Activated CD4-positive, alpha-beta memory T cell treated with anti-CD3 and anti-CD28 coated beads for 36 hours (primary cell): ENCODE measurements around the gene PTPRQ. TPM values are rescaled to one million over a fixed set of nuclear protein-coding genes. Genes with fewer than 3 reads are reported as not detected.
"Not testable (repeated sequence)": the region's sequence is repeated elsewhere in the genome, so short reads cannot be mapped to it uniquely, and the experiment has no call there.

Experiments
- CTCF ChIA-PET: fragments of 350-600 bp; sonication (Branson Sonifier 250); formaldehyde crosslinking; loops from one replicate; lab custom pipeline; 2021; ENCODE audit warnings: antibody characterized with exemption, inconsistent platforms; lab: Charles Lee
- POLR2A ChIA-PET: fragments of 350-600 bp; sonication (Branson Sonifier 250); formaldehyde crosslinking; loops from one replicate; lab custom pipeline; 2021; ENCODE audit warnings: antibody characterized with exemption; lab: Charles Lee
- DNase-seq: peaks from one replicate; pipeline ENCODE4 v3.0.0-alpha.2; 2020
- H3K27ac Mint-ChIP-seq: one replicate; pipeline ENCODE4 v1.8.0; 2021; ENCODE audit warnings: mixed read lengths
- H3K27me3 Mint-ChIP-seq: one replicate; pipeline ENCODE4 v1.8.0; 2021; ENCODE audit warnings: mixed read lengths
- H3K36me3 Mint-ChIP-seq: one replicate; pipeline ENCODE4 v1.8.0; 2021; ENCODE audit warnings: mixed read lengths
- H3K4me1 Mint-ChIP-seq: one replicate; pipeline ENCODE4 v1.8.0; 2021; ENCODE audit warnings: low read depth, mixed read lengths
- H3K4me3 Mint-ChIP-seq: one replicate; pipeline ENCODE4 v1.8.0; 2021; ENCODE audit warnings: mild to moderate bottlenecking, mixed read lengths
- H3K9me3 Mint-ChIP-seq: one replicate; pipeline ENCODE4 v1.8.0; 2021; ENCODE audit warnings: mixed read lengths
- intact Hi-C: fragments of 100-400 bp; cut with micrococcal nuclease; formaldehyde crosslinking; loops from one replicate; pipeline ENCODE4 v1.15.1; 2023
- total RNA-seq, 2 experiments: library from RNA; stranded (reverse); gene quantifications; one replicate each; pipeline ENCODE4 v1.2.3, GENCODE V29; 2021

PTPRQ gene
- total RNA-seq, 2 experiments from 2014 or later = not detected

GRCh38 chr12:80632835-80633234 is 188.8 kb downstream of the PTPRQ start:
- intact Hi-C loops = no loop called here
- POLR2A ChIA-PET = no interaction called here
- peaks cover 2% of the 10 kb centered on the region for H3K9me3 Mint-ChIP-seq
- no peaks in the 10 kb centered on the region for H3K27me3 Mint-ChIP-seq
- no peaks in the 10 kb centered on the region for H3K36me3 Mint-ChIP-seq
- H3K27ac Mint-ChIP-seq = no peak overlapping the region
- CTCF ChIA-PET = no interaction called here
- H3K4me1 Mint-ChIP-seq = no peaks in the 10 kb centered on the region
- no peak overlapping the region for H3K4me3 Mint-ChIP-seq
- no peak for DNase-seq

- no peaks in the 10 kb centered on the region for H3K4me1 Mint-ChIP-seq
Measured at GRCh38 chr12:80634903-80635302, 190.9 kb downstream of the PTPRQ start.

GRCh38 chr12:80636832-80637231 is 192.8 kb downstream of the PTPRQ start:
- intact Hi-C loops = no loop called here
- Mint-ChIP-seq H3K27me3 (no peaks in the 10 kb centered on the region), H3K27ac (no peak overlapping the region), H3K9me3 (peaks cover 3% of the 10 kb centered on the region), H3K36me3 (no peaks in the 10 kb centered on the region), H3K4me1 (no peaks in the 10 kb centered on the region), H3K4me3 (no peak overlapping the region)
- CTCF ChIA-PET = no interaction called here
- no peak for DNase-seq
- POLR2A ChIA-PET = no interaction called here

More at GRCh38 chr12:80634903-80635302, 190.9 kb downstream of the PTPRQ start:
- Mint-ChIP-seq H3K4me3 (no peak overlapping the region), H3K27ac (no peak overlapping the region), H3K36me3 (no peaks in the 10 kb centered on the region), H3K9me3 (peaks cover 2% of the 10 kb centered on the region), H3K27me3 (no peaks in the 10 kb centered on the region)
- ChIA-PET POLR2A (no interaction called here), CTCF (no interaction called here)
- DNase-seq = no peak
- intact Hi-C loops = no loop called here

- intact Hi-C loops = no loop called here
- H3K27me3 Mint-ChIP-seq = no peaks in the 10 kb centered on the region
- ChIA-PET POLR2A (no interaction called here), CTCF (no interaction called here)
- DNase-seq = no peak
- no peak overlapping the region for H3K27ac Mint-ChIP-seq
- no peak overlapping the region for H3K4me3 Mint-ChIP-seq
- no peaks in the 10 kb centered on the region for H3K4me1 Mint-ChIP-seq
- no peaks in the 10 kb centered on the region for H3K36me3 Mint-ChIP-seq
- H3K9me3 Mint-ChIP-seq = peaks cover 8% of the 10 kb centered on the region
Measured at GRCh38 chr12:80641936-80642335, 197.9 kb downstream of the PTPRQ start.

GRCh38 chr12:80643961-80644360 is 199.9 kb downstream of the PTPRQ start:
- ChIA-PET CTCF (no interaction called here), POLR2A (no interaction called here)
- no peak for DNase-seq
- Mint-ChIP-seq H3K27me3 (no peaks in the 10 kb centered on the region), H3K27ac (no peak overlapping the region), H3K9me3 (peaks cover 6% of the 10 kb centered on the region), H3K4me3 (no peak overlapping the region), H3K36me3 (no peaks in the 10 kb centered on the region), H3K4me1 (no peaks in the 10 kb centered on the region)
- intact Hi-C loops = no loop called here

- intact Hi-C loops = no loop called here
- no peak for DNase-seq
- Mint-ChIP-seq H3K4me1 (no peaks in the 10 kb centered on the region), H3K36me3 (no peaks in the 10 kb centered on the region), H3K4me3 (no peak overlapping the region), H3K27me3 (no peaks in the 10 kb centered on the region), H3K9me3 (peaks cover 2% of the 10 kb centered on the region), H3K27ac (no peak overlapping the region)
- POLR2A ChIA-PET = no interaction called here
- CTCF ChIA-PET = no interaction called here
Measured at GRCh38 chr12:80648881-80649280, 204.8 kb downstream of the PTPRQ start.

GRCh38 chr12:80655751-80656150 is 211.7 kb downstream of the PTPRQ start:
- POLR2A ChIA-PET = no interaction called here
- intact Hi-C loops = no loop called here
- H3K36me3 Mint-ChIP-seq = no peaks in the 10 kb centered on the region
- no peak overlapping the region for H3K27ac Mint-ChIP-seq
- H3K4me3 Mint-ChIP-seq = no peak overlapping the region
- peaks cover 3% of the 10 kb centered on the region for H3K9me3 Mint-ChIP-seq
- no peak for DNase-seq
- H3K27me3 Mint-ChIP-seq = no peaks in the 10 kb centered on the region
- CTCF ChIA-PET = no interaction called here
- no peaks in the 10 kb centered on the region for H3K4me1 Mint-ChIP-seq

- intact Hi-C loops = no loop called here
- DNase-seq = no peak
- no peak overlapping the region for H3K4me3 Mint-ChIP-seq
- CTCF ChIA-PET = no interaction called here
- no peak overlapping the region for H3K27ac Mint-ChIP-seq
- POLR2A ChIA-PET = no interaction called here
- peaks cover 2% of the 10 kb centered on the region for H3K9me3 Mint-ChIP-seq
- H3K36me3 Mint-ChIP-seq = no peaks in the 10 kb centered on the region
- no peaks in the 10 kb centered on the region for H3K27me3 Mint-ChIP-seq
- H3K4me1 Mint-ChIP-seq = no peaks in the 10 kb centered on the region
Measured at GRCh38 chr12:80659512-80660063, 215.6 kb downstream of the PTPRQ start.

GRCh38 chr12:80662586-80662985 is 218.6 kb downstream of the PTPRQ start:
- ChIA-PET POLR2A (no interaction called here), CTCF (no interaction called here)
- H3K4me3 Mint-ChIP-seq = no peak overlapping the region
- H3K27ac Mint-ChIP-seq = no peak overlapping the region
- H3K4me1 Mint-ChIP-seq = no peaks in the 10 kb centered on the region
- H3K36me3 Mint-ChIP-seq = no peaks in the 10 kb centered on the region
- DNase-seq = no peak
- no peaks in the 10 kb centered on the region for H3K27me3 Mint-ChIP-seq
- intact Hi-C loops = no loop called here
- peaks cover 2% of the 10 kb centered on the region for H3K9me3 Mint-ChIP-seq

GRCh38 chr12:80670214-80670613 is 226.2 kb downstream of the PTPRQ start:
- no peak overlapping the region for H3K4me3 Mint-ChIP-seq
- CTCF ChIA-PET = no interaction called here
- H3K27me3 Mint-ChIP-seq = no peaks in the 10 kb centered on the region

GRCh38 chr12:80676042-80676636 is 232.1 kb downstream of the PTPRQ start:
- CTCF ChIA-PET, POLR2A ChIA-PET, H3K36me3 Mint-ChIP-seq, H3K9me3 Mint-ChIP-seq, H3K27me3 Mint-ChIP-seq, DNase-seq, H3K4me3 Mint-ChIP-seq, H3K27ac Mint-ChIP-seq, intact Hi-C loops, H3K4me1 Mint-ChIP-seq: not testable (repeated sequence)

More at GRCh38 chr12:80670214-80670613, 226.2 kb downstream of the PTPRQ start:
- no peak for DNase-seq
- H3K27ac Mint-ChIP-seq = no peak overlapping the region
- H3K4me1 Mint-ChIP-seq = no peaks in the 10 kb centered on the region
- H3K9me3 Mint-ChIP-seq = peaks cover 2% of the 10 kb centered on the region
- H3K36me3 Mint-ChIP-seq = no peaks in the 10 kb centered on the region
- intact Hi-C loops = no loop called here
- POLR2A ChIA-PET = no interaction called here

- H3K27ac Mint-ChIP-seq = no peak overlapping the region
- H3K36me3 Mint-ChIP-seq = no peaks in the 10 kb centered on the region
- ChIA-PET POLR2A (no interaction called here), CTCF (no interaction called here)
- H3K4me3 Mint-ChIP-seq = no peak overlapping the region
- no peaks in the 10 kb centered on the region for H3K4me1 Mint-ChIP-seq
- intact Hi-C loops = no loop called here
- no peak for DNase-seq
- no peaks in the 10 kb centered on the region for H3K27me3 Mint-ChIP-seq
- H3K9me3 Mint-ChIP-seq = peaks cover 4% of the 10 kb centered on the region
Measured at GRCh38 chr12:80676856-80677255, 232.8 kb downstream of the PTPRQ start.

GRCh38 chr12:80677994-80678393 is 234.0 kb downstream of the PTPRQ start:
- intact Hi-C loops = no loop called here
- ChIA-PET CTCF (no interaction called here), POLR2A (no interaction called here)
- Mint-ChIP-seq H3K27ac (no peak overlapping the region), H3K36me3 (no peaks in the 10 kb centered on the region), H3K9me3 (peaks cover 4% of the 10 kb centered on the region), H3K4me1 (no peaks in the 10 kb centered on the region), H3K27me3 (no peaks in the 10 kb centered on the region), H3K4me3 (no peak overlapping the region)
- no peak for DNase-seq
